GM11168 (cell line): Measurements from ENCODE around the gene FOXB1.

Source experiments
- in situ Hi-C: fragments of 300-500 bp; cut with MboI; formaldehyde crosslinking; loops from one replicate; pipeline ENCODE4 v1.12.0; 2022; ENCODE audit warnings: low sequenced_read_pairs; ENCODE audit not compliant: unreplicated experiment

The FOXB1 gene

DNA sequence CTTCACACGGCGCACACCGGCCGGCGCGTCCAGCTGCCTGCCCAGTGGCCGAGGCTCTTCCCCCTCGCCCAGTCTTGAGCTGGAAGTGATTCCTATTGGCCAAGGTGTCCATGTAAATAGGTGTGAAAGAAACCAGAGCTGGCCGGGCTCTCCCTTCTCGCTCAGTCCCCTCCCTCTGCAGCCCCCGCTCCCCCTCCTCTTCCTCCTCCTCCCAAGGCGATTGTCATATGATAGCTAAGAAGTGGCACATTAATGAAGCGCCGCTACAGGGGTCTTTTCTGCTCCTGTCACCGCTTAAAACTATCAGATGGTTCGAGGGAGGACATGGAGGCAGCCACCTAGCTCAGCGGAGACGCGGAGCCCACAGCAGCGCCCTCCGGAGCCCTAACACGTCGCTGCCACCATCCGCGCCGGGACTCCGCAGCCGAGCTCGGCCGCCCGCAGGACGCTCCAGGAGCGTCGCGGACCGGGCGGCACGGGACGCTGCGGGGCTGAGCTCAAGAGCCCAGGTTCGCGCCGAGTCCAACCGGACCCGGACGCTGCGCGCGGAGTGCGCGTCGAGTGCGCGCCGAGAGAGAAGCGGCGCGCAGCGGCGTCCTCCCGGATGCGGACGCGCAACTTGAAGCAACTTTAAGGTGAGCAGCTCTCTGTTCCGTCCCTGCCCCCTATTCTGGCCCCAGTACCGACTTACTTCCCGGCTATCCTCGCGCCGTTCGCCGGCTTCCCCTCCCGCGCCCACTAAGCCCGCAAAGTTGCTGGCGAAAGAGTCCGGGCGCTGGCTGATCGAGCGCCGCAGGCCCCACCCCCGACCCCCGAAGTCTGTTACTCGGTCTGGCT, at the start of gene FOXB1:
Gene FOXB1, plus strand, starts transcription at position 303 of the 837 bp plus-strand sequence. CDS start 653 bp downstream, outside the sequence.
- in situ Hi-C loops: no loop called here

DNA sequence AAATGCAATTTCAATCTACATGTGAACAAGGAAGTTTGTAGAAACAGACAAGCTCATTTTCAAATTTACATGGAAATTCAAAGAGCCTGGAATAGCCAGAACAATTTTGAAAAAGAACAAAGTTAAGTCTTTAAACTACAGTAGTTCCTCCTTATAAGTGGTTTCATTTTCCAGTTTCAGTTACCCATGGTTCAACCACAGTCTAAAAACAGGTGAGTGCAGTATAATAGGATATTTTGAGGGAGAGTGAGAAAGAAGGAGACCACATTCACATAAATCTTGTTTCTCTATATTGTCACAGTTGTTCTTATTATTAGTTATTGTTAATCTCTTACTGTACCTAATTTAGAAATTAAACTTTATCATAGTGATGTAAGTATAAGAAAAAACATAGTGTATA, 45.8 kb upstream of the FOXB1 start:
- in situ Hi-C loops: no loop called here

DNA sequence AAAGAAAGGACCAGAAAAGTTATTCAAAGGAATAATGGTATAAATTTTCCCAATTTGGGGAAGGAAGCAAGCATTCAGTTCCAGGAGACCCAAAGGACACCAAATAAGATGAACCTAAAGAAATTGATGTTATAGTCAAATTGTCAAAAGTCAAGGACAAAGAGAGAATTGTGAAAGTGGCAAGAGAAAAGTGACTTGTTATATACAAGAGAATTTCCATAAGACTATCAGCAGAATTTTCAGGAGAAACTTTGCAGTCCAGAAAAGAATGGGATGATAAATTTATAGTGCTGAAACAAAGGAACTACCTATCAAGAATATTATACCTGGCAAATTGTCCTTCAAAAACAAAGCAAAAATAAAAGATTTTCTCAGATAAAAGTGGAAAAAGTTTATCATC, 43.8 kb upstream of the FOXB1 start:
- in situ Hi-C loops: no loop called here

DNA sequence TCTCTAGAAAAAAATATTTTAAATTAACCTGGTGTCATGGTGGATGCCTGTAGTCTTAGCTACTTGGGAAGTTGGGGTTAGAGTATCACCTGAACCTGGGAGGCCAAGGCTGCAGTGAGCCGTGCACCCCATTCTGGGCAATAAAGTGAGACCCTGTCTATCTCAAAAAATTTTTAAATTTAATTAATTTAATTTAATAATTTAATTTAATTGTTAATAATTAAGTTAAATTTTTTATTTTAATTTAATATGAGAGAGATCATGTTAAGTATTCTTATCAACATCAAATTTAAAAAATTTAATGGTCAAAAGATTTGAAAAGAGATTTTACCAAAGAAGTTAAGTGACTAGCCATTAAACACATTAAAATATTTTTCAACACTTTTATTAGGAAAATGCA, 40.8 kb upstream of the FOXB1 start:
- in situ Hi-C loops: no loop called here

DNA sequence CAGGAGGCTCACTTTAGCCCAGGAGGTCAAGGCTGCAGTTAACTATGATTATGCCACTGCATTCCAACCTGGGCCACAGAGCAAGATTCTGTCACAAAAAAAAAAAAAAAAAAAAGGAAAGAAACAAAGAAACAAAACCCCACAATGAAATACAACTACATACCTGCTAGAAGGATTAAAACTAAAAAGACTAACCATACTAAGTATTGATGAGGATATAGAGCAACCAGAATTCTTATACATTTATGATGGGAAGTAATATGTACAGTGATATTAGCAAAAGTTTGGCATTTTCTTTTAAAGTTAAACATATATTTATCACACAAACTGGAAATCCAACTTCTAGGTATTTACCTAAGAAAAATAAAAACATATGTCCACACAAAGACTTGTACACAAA, 40.2 kb upstream of the FOXB1 start:
- in situ Hi-C loops: no loop called here

DNA sequence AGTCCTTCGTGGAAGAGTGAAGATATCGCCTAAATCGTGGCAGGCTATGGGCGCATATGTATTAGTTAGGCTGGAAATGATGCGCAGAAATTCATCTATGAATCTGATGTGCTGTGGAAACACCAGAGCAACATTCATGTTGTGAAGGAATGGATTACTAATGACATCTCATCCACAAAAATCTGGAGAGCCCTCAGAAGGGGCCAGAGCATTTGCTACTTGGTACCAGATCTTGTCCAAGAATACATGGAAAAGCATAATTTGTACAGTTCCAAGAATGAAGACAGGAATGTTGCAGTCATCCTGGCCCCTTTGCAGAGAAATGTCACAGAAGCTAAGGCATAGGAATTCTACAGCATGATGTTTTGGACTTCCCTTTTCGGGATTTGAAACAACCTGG, 38.4 kb upstream of the FOXB1 start:
- in situ Hi-C loops: no loop called here

DNA sequence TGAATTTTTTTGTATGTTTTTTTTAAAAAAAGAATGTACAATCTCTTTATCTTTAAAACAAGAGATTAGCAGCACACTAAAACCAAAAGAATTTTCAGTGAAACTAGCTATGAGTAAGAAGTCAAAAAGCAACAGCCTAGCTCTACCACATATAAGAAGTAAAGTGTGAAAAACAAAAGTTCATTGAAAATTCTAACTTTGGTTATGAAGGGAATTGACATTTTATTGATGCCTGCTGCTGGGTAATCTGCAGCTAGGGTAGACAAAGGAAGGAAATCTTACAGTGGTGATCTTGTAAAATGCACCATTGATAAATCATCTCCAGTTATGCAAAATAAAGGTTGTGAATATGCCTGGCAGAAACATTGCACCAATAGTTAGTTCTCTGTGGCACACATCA, 37.8 kb upstream of the FOXB1 start:
- in situ Hi-C loops: no loop called here

DNA sequence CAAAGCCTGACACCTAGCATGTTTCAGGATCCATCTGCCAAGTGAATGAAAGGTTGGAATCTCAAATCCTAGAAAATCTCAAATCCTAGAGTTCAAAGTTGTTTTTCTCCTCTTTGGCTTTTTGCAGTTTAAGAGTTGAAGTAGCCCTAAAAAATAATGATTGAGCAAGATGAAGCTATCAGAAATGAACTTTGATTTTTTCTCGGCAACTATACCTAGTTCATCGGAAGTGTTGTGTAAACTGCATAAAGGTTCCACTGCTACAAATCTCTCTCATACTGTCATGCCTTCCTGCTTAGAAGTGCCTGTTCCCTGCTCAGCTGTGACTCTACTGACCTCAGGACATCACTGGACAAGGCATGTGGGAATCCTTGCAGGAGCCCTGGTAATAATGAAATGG, 35.8 kb upstream of the FOXB1 start:
- in situ Hi-C loops: no loop called here

DNA sequence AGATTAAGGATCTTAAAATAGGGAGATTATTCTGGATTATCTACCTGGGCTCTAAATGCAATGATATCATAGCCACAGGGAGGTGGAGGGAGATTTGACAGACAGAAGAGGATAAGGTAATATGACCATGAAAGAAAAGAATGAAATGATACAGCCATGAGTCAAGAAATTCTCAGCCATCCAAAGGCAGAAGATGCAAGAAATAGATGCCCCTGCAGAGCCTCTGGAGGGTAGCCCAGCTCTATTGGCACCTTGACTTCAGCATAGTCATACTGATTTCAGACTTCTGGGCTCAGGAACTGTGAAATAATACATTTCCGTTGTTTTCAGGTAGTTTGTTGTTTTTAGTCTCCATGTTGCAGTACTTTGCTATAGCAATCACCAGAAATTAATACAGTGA, 31.9 kb upstream of the FOXB1 start:
- in situ Hi-C loops: no loop called here

DNA sequence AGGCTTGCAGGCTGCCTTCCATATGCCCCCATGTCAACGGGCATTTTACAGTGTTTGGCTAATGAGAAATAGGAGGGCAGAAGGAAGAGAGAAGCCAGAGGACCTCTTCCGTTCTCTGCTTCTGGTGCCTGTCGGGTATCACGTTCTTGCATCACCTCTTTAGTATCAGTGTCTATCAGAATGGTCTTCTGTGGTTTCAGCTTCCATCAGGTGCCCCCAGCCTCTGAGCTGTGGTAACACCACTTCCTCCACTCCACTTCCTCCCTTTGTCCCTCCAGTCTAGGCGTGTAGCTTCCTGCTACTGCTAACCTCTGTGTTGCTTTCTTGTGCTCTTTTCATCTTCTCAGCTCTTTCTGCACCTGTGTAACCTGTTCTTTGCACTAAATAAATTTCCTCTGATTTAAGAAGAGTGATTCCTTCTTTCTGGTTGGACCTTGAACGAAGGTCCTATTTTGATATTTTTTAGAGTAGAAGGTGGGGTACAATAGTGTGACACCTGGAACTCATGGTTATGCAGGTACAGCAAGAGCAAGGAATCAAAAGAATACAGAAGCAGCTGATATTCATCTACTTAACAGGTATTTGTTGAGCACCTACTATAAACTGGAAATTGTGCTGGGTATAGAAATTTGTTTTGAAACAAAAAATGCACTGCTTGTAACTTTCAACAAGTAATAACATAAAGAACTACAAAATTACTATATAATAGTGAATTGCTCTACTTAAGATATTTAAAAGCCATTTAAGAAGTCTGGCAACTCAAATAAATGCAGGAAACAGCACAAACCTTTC, 27.4 kb upstream of the FOXB1 start:
- in situ Hi-C loops: no loop called here

DNA sequence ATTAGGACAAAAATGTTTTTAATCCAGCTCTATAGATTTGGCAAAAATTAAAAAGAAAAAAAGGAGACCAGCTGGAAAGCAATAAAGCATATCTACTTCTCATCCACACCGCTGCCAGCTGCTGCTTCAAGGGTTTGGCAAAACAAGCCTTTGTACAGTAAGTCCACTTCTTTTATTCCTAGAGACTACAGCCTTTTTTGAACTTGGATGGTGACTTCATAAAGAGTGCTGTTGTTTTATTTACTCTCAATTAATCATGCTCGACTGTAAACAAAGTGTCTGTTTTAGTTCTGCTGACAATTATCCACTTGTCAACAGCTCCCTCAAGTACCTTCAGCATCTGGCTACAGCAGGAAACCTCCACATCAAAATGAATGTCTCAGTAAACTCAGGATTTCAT, 12.3 kb upstream of the FOXB1 start:
- in situ Hi-C loops: loop anchor here (10.0 kb wide), 2 partner anchors 127 to 183 kb away; no protein-coding TSS in a partner anchor

DNA sequence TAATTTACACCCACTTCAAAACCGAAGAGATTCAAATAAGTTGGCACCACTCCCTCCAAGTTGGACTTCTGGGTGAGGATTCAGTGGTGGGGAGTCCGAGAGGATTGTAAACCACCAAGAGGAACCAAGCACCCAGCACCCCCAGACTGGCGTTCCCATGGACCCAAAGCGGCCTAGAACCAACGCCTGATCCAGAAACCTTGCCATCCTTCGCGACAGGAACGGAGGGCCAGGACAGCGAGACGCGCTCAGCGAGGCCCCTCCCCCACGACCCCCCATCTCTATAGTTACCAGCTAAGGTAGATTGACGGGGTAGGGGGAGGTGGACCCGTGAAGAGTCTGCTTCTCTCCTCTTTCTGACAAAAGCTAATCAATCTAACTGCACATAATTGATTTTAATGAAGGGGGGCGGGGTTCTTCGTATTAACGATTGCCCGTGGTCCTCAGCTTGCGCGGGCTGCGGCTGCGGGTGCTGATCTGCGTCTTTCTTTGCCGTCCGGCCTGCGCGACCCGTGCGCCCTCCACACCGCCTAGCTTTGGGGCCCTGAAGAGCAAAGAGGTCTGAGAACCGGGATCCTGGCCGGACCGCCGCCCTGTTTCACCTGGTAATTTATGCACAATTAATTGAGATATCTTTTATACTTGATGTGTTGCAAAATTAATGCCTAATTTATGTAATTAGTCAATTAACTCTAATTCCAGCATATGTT, 10.9 kb upstream of the FOXB1 start:
- in situ Hi-C loops: loop anchor here (10.0 kb wide), 2 partner anchors 128 to 182 kb away; no protein-coding TSS in a partner anchor

DNA sequence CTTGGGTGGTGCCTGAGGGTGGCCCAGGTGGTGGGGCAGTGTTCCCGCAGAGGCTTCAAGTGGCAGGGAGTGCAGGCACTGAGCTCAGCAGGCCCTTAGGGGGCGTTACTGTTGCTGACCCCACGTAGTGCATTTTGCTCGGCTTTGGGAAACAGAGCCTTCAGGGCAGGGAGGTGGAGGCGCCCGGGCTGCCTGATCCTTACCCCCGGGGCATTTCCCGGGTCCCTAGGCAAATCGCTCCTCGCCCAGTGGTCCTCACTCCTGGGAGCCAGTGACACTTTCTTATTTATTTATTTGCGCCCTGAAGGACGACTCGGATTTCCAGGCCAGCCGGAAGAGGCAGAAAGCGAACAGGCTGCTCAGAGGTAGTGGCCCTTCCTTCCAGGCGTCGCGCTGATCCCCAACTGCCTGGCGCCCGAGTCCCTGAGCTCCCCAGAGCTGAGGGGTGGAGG, 10.1 kb upstream of the FOXB1 start:
- in situ Hi-C loops: loop anchor here (10.0 kb wide), 2 partner anchors 129 to 181 kb away; no protein-coding TSS in a partner anchor

DNA sequence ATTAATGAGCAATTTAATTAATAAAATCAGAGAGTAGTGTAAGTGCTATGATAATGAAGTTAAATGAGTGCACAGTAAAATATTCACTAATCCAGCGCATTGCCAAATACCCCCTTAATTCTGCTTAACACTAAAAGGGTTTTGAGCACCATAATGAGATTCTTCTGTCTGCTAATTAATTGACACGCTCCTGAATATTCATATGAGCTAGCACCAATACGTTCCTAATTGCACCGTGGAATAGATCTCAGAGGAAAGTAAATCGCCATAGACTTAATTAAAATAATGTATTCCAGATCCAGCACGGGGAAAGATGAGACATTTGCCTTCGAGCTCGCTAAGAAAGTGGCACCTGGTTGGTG, 9.6 kb upstream of the FOXB1 start:
- in situ Hi-C loops: loop anchor here (10.0 kb wide), 2 partner anchors 130 to 180 kb away; no protein-coding TSS in a partner anchor

DNA sequence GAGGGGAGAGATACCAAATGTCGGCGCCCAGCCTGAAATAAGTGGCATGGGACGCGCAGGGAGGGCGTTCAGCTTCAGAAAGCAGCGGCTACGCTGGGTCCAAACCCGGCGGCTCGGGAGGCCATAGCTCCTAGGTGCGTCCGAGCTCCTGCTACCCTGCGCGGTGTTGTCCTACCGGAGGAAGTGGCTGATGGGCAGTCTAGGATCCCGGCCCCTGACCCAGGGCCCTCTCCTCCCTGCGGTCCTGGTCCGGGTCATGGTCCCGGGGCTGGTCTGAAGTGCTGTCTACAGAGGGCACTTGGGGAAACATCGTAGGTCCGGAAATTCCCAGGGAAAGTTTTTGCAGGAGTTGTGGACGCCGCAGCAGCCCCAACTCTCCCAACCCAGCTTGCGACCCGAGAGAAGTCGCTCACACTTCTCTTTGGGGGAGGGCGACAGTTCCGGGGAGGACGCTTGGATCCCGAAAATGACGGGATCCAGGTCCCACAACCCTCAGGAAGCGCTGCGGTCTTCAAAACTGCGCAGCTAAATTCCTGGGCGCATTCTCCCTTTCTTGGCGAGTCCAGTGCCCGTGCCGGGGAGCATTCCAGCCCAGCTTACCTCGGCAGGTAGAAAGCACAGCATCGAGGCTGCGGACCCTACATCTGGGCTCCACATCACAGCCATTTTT, 9.1 kb upstream of the FOXB1 start:
- in situ Hi-C loops: loop anchor here (10.0 kb wide), 2 partner anchors 130 to 180 kb away; no protein-coding TSS in a partner anchor

DNA sequence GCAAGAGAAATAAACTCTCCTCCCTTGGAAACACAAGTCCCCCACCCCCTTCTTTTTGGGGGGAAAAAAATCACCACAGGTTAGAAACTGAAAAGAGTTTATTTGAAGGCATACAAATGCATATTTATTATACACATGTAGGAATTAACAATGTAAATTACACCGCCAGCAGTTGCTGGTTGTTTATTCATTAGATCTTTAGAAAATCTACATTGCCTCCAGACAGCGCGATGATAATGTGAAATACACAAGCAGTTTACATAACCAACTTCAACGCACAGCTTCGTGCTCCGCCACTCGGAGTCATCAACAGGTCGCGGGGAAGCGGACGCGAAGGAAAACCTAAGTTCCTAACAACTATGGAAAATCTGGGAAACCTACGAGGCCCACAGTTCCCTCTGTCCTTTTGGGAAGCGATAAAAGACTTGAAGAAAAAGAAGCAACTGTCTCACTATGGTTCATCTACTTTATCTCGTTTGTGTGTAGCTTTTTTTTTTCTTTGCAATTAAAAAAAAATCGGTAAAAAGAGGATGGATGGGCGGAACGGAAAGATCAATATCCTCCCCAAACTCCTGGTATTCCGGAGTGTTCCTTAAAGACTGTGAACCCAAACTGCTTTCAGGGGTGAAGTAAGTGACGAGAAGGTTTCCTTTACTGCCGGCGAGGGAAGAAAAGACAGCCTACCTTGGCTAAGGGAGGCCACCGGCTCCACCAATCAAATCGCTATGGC, 8.4 kb upstream of the FOXB1 start:
- in situ Hi-C loops: loop anchor here (10.0 kb wide), 2 partner anchors 131 to 179 kb away; no protein-coding TSS in a partner anchor

DNA sequence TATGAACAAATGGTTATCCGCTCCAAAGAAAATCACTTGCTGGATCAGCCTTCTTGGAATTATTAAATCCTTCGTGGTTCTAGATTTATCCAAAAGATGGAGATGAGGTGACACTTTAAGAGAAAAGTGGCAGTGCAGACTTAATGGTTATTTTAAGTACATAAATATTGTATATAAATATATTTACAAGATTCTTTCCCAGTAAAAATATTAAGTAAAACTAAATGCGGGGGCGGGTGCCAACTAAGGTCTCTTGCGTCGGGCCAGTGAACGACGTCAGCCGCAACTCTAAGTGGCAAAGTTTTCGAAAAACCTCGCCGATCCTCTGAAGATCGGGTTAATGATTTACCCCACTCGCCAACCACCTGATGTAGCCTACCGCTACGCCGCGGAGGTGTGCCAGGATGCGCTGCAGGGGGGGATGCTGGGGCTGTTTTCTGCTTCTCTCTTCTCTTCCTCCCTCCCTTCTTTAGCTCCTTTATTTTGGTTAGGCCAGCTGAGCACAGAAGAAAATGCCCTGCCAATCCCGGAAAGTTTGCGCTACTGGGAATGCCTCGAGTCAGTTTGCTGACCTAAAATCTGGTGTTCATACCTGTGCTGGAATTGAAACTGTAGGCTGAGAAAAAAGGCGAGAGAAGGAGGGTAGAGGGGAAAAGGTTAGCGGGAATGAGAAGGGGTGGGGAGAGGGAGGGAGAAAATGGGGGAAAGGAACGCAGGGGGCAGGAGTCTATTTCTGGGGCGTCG, 7.6 kb upstream of the FOXB1 start:
- in situ Hi-C loops: loop anchor here (10.0 kb wide), 2 partner anchors 132 to 178 kb away; no protein-coding TSS in a partner anchor

DNA sequence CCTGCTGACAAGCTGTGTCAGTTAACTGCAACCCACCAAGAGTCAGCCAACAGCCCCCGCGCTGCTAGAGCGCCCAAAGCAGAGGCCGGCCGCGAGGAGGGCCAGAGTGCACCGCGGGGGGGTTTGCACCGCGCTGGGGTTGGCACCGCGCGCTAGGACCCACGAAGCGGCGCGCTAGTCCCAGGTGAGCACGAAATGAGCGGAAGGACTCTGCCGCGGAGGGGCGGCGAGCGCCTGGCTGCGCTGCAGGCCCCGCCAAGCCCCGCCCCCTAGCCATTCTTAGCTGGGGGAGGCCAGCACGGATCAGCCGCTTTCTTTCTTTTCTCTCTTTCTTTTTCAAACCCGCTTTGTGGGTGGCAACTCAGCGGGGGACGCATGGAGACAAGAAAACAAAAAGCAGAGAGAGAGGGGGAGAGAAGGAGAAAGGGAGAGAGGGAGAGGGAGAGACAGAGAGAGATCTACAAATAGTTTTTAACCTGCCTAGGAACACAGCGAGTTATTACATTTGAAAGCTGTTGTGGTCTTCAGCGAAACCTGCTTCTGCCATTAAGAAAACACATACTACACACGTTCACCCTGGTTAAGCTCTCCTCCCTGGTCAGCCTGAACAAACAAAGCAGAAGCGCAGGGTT, 6.9 kb upstream of the FOXB1 start:
- in situ Hi-C loops: loop anchor here (10.0 kb wide), 2 partner anchors 132 to 178 kb away; no protein-coding TSS in a partner anchor
